DND-41 (cell line): ENCODE measurements around the gene COL6A6.

ENCODE experiments used
- ATAC-seq: fragments of 200-7000 bp; cut with Tn5 transposase; 3 replicates; pipeline ENCODE4 v1.9.1; 2021; ENCODE audit warnings: low read depth; ENCODE audit not compliant: insufficient read depth
- DNase-seq: peaks from one replicate; pipeline ENCODE4 v3.0.0-alpha.2; 2020
- H2AFZ ChIP-seq: 2 replicates; pipeline ENCODE4 v1.6.0; 2012; ENCODE audit warnings: low read depth, low read length
- H3K27ac ChIP-seq: 2 replicates; pipeline ENCODE4 v1.5.1; 2012; ENCODE audit warnings: low read length, inconsistent platforms
- H3K27me3 ChIP-seq: fragments of 200-600 bp; sonication (generic); 2 replicates; pipeline ENCODE4 v1.6.0; 2012; ENCODE audit warnings: low read length, mild to moderate bottlenecking, inconsistent platforms; ENCODE audit not compliant: insufficient read depth, poor library complexity
- H3K36me3 ChIP-seq: 2 replicates; pipeline ENCODE4 v1.5.1; 2012; ENCODE audit warnings: low read length, inconsistent platforms; ENCODE audit not compliant: insufficient read depth
- H3K4me1 ChIP-seq: 2 replicates; pipeline ENCODE4 v1.5.1; 2012; ENCODE audit warnings: mild to moderate bottlenecking, low read length; ENCODE audit not compliant: insufficient read depth
- H3K4me2 ChIP-seq: 2 replicates; pipeline ENCODE4 v1.6.0; 2012; ENCODE audit warnings: mild to moderate bottlenecking, moderate library complexity, low read length, inconsistent platforms; ENCODE audit not compliant: insufficient read depth
- H3K4me3 ChIP-seq, 2 experiments: fragments of 200-600 bp in 1 of 2; shearing (Covaris generic) in 1 of 2; 2 replicates each; pipeline ENCODE4 v1.5.1; 2012 to 2016; ENCODE audit warnings: inconsistent platforms in 2 of 2, low read length in 2 of 2, mild to moderate bottlenecking in 2 of 2, low read depth in 1 of 2, moderate library complexity in 1 of 2
- H3K79me2 ChIP-seq: 2 replicates; pipeline ENCODE4 v1.6.0; 2012; ENCODE audit warnings: low read length, inconsistent platforms; ENCODE audit not compliant: insufficient read depth
- H3K9ac ChIP-seq: 2 replicates; pipeline ENCODE4 v1.6.0; 2012; ENCODE audit warnings: low read depth, mild to moderate bottlenecking, inconsistent platforms, low read length, moderate library complexity
- H3K9me3 ChIP-seq: 2 replicates; pipeline ENCODE4 v1.5.1; 2012; ENCODE audit warnings: low read length, moderate library complexity, mild to moderate bottlenecking, inconsistent platforms; ENCODE audit not compliant: insufficient read depth, severe bottlenecking
- H4K20me1 ChIP-seq: 2 replicates; pipeline ENCODE4 v1.6.0; 2012; ENCODE audit warnings: low read length; ENCODE audit not compliant: insufficient read depth
- EZH2 ChIP-seq: IDR thresholded peaks from 3 replicates; pipeline ENCODE4 v1.6.1; 2012; ENCODE audit warnings: borderline replicate concordance, low read depth, mild to moderate bottlenecking, moderate library complexity, low read length, inconsistent platforms; ENCODE audit not compliant: severe bottlenecking
- TF ChIP-seq, protein P1 (sequence below): IDR thresholded peaks from 2 replicates; pipeline ENCODE4 v1.5.1; 2012; ENCODE audit warnings: borderline replicate concordance, low read length, moderate library complexity, mild to moderate bottlenecking; ENCODE audit not compliant: poor library complexity, severe bottlenecking; ENCODE audit errors: extremely low read depth

Gene COL6A6, protein sequence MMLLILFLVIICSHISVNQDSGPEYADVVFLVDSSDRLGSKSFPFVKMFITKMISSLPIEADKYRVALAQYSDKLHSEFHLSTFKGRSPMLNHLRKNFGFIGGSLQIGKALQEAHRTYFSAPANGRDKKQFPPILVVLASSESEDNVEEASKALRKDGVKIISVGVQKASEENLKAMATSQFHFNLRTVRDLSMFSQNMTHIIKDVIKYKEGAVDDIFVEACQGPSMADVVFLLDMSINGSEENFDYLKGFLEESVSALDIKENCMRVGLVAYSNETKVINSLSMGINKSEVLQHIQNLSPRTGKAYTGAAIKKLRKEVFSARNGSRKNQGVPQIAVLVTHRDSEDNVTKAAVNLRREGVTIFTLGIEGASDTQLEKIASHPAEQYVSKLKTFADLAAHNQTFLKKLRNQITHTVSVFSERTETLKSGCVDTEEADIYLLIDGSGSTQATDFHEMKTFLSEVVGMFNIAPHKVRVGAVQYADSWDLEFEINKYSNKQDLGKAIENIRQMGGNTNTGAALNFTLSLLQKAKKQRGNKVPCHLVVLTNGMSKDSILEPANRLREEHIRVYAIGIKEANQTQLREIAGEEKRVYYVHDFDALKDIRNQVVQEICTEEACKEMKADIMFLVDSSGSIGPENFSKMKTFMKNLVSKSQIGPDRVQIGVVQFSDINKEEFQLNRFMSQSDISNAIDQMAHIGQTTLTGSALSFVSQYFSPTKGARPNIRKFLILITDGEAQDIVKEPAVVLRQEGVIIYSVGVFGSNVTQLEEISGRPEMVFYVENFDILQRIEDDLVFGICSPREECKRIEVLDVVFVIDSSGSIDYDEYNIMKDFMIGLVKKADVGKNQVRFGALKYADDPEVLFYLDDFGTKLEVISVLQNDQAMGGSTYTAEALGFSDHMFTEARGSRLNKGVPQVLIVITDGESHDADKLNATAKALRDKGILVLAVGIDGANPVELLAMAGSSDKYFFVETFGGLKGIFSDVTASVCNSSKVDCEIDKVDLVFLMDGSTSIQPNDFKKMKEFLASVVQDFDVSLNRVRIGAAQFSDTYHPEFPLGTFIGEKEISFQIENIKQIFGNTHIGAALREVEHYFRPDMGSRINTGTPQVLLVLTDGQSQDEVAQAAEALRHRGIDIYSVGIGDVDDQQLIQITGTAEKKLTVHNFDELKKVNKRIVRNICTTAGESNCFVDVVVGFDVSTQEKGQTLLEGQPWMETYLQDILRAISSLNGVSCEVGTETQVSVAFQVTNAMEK (N-terminal part only)

GRCh38 chr3:130516645-130517512 lies at the start of gene COL6A6:
Gene COL6A6, plus strand, starts transcription at chr3:130517177. Its CDS starts 43,188 bp downstream, at chr3:130560365.
- no peak within 1 kb of the TSS for H3K9ac ChIP-seq
- no peak within 1 kb of the TSS for H3K4me3 ChIP-seq
- TF ChIP-seq, protein P1, sequence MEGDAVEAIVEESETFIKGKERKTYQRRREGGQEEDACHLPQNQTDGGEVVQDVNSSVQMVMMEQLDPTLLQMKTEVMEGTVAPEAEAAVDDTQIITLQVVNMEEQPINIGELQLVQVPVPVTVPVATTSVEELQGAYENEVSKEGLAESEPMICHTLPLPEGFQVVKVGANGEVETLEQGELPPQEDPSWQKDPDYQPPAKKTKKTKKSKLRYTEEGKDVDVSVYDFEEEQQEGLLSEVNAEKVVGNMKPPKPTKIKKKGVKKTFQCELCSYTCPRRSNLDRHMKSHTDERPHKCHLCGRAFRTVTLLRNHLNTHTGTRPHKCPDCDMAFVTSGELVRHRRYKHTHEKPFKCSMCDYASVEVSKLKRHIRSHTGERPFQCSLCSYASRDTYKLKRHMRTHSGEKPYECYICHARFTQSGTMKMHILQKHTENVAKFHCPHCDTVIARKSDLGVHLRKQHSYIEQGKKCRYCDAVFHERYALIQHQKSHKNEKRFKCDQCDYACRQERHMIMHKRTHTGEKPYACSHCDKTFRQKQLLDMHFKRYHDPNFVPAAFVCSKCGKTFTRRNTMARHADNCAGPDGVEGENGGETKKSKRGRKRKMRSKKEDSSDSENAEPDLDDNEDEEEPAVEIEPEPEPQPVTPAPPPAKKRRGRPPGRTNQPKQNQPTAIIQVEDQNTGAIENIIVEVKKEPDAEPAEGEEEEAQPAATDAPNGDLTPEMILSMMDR, result no peak
- no peak for TF ChIP-seq EZH2

GRCh38 chr3:130468311-130468710 lies 48.7 kb upstream of the COL6A6 start:
- Histone ChIP-seq H3K4me2 (no peak overlapping the region), H3K9me3 (no peaks in the 10 kb centered on the region), H3K4me3 (no peak overlapping the region), H3K36me3 (no peaks in the 10 kb centered on the region), H3K4me1 (no peaks in the 10 kb centered on the region), H3K79me2 (no peaks in the 10 kb centered on the region), H3K9ac (no peak overlapping the region), H3K27ac (no peak overlapping the region), H4K20me1 (no peaks in the 10 kb centered on the region), H3K27me3 (no peaks in the 10 kb centered on the region), H2AFZ (no peak overlapping the region)
- ATAC-seq, result no peak
- no peak for DNase-seq
- TF ChIP-seq, protein P1, result no peak
- no peak for TF ChIP-seq EZH2

More at GRCh38 chr3:130516645-130517512, at the start of gene COL6A6:
- Histone ChIP-seq H3K9me3 (no peaks in the 10 kb centered on the region), H3K4me2 (no peak within 1 kb of the TSS), H3K4me1 (no peaks in the 10 kb centered on the region), H3K27ac (no peak within 1 kb of the TSS), H2AFZ (no peak within 1 kb of the TSS), H3K27me3 (peaks cover 14% of the 10 kb centered on the region), H4K20me1 (no peaks in the 10 kb centered on the region), H3K79me2 (no peaks in the 10 kb centered on the region), H3K36me3 (no peaks in the 10 kb centered on the region)
- DNase-seq (no peak), ATAC-seq (no peak)

DNA sequence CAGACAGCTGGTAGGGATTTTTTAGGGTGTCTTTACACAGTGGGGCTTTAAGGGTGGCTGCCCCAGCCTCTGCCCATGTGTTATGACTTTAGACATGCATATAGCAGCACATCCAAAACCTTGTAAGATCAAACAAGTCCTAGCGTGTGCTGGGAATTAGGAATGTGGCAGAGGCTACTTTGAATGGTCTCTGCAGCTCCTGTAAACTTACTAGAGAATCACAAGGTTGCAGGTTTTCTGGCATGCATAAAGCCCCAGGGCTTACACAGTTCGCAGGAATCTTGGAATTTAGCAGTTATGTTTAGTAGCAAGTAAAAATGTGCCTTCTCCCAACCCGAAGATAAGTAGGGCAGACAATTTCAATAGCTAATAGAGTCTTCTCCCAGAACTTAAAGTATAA lies 46.9 kb upstream of the COL6A6 start:
- Histone ChIP-seq H3K79me2 (no peaks in the 10 kb centered on the region), H3K27me3 (peaks cover 4% of the 10 kb centered on the region), H3K36me3 (no peaks in the 10 kb centered on the region), H3K4me1 (no peaks in the 10 kb centered on the region), H3K4me3 (no peak overlapping the region), H3K9me3 (no peaks in the 10 kb centered on the region), H2AFZ (no peak overlapping the region), H3K9ac (no peak overlapping the region), H4K20me1 (no peaks in the 10 kb centered on the region), H3K4me2 (no peak overlapping the region), H3K27ac (no peak overlapping the region)
- DNase-seq, result no peak
- ATAC-seq, result no peak
- no peak for TF ChIP-seq EZH2
- TF ChIP-seq, protein P1, result no peak
